Body of pancreas (tissue), 4 donors: ENCODE data around the gene OMD.

ENCODE experiments used
- POLR2A ChIP-seq, 3 donors: fragments of 450-650 bp; IDR thresholded peaks; one replicate each; pipeline ENCODE4 v1.6.1; 2016; ENCODE audit warnings: antibody characterized with exemption in 3 of 3, mild to moderate bottlenecking in 2 of 3
- TF ChIP-seq, protein P1 (sequence below), 7 experiments: fragments of 450-650 bp in 4 of 7; fragments of 200-600 bp in 3 of 7; sonication (generic) in 3 of 7; IDR thresholded peaks; one replicate each; pipeline ENCODE4 v1.5.1; 2016 to 2019; ENCODE audit warnings: antibody characterized with exemption in 7 of 7

DNA sequence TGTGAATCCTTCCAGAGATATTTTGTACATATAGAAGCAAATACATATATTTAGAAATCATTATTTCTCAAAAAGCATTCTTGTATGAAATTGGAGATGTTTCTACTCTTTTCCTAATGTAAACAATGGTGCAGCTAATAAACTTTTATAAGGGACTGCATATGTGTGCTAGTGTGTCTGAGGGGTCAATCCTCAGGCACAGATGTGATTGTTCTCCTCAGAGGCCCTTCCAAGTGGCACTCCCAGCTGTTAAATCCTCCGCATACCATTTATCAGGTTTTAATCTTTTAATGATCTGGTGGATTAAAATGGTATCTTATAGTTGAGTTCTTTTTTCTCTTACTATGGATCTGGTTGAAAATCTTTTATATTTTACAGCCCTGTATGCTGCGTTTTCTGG is 5.6 kb upstream of the OMD start:
- no peak for TF ChIP-seq POLR2A (IDR thresholded peaks at IDR 0.05)
- TF ChIP-seq, protein P1, sequence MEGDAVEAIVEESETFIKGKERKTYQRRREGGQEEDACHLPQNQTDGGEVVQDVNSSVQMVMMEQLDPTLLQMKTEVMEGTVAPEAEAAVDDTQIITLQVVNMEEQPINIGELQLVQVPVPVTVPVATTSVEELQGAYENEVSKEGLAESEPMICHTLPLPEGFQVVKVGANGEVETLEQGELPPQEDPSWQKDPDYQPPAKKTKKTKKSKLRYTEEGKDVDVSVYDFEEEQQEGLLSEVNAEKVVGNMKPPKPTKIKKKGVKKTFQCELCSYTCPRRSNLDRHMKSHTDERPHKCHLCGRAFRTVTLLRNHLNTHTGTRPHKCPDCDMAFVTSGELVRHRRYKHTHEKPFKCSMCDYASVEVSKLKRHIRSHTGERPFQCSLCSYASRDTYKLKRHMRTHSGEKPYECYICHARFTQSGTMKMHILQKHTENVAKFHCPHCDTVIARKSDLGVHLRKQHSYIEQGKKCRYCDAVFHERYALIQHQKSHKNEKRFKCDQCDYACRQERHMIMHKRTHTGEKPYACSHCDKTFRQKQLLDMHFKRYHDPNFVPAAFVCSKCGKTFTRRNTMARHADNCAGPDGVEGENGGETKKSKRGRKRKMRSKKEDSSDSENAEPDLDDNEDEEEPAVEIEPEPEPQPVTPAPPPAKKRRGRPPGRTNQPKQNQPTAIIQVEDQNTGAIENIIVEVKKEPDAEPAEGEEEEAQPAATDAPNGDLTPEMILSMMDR (IDR thresholded peaks at IDR 0.05) = no peak
